ENCODE data around the gene SYT5.

Gene SYT5
- 0.52 to 0.86 (median 0.58) reads per million in 3 donors for total RNA-seq

GRCh38 chr19:55179606-55180484 lies at the start of gene SYT5:
Gene SYT5, minus strand, starts transcription at chr19:55180289. Its CDS starts 1,248 bp downstream, at chr19:55179041.
- Histone ChIP-seq H3K9me3 (ENCODE audit: control insufficient read depth, low read length) (no peaks in the 10 kb centered on the region), H3K4me1 (ENCODE audit: control insufficient read depth, insufficient read depth, low read length, poor library complexity, severe bottlenecking) (peaks cover 20% of the 10 kb centered on the region), H3K36me3 (ENCODE audit: control insufficient read depth, insufficient read depth, low read length) (no peaks in the 10 kb centered on the region), H3K27ac (ENCODE audit: insufficient read depth, low read length, poor library complexity, severe bottlenecking) (peak within 1 kb of the TSS; percentile 36), H3K4me3 (ENCODE audit: insufficient read depth, low read depth, low read length, poor library complexity, severe bottlenecking) (peak within 1 kb of the TSS; percentile 44), H3K27me3 (replicated peaks; ENCODE audit: control insufficient read depth, insufficient read depth, low read length, poor library complexity, severe bottlenecking) (peaks cover 37% of the 10 kb centered on the region)
- peak in 2 of 3 donors; percentile 27 to 33 for DNase-seq

GRCh38 chr19:55229789-55230182 lies 49.7 kb upstream of the SYT5 start:
- Histone ChIP-seq H3K9me3 (ENCODE audit: control insufficient read depth, low read length) (no peaks in the 10 kb centered on the region), H3K4me3 (ENCODE audit: insufficient read depth, low read depth, low read length, poor library complexity, severe bottlenecking) (no peak overlapping the region), H3K4me1 (ENCODE audit: control insufficient read depth, insufficient read depth, low read length, poor library complexity, severe bottlenecking) (no peaks in the 10 kb centered on the region), H3K27me3 (replicated peaks; ENCODE audit: control insufficient read depth, insufficient read depth, low read length, poor library complexity, severe bottlenecking) (no peaks in the 10 kb centered on the region), H3K27ac (ENCODE audit: insufficient read depth, low read length, poor library complexity, severe bottlenecking) (no peak overlapping the region), H3K36me3 (ENCODE audit: control insufficient read depth, insufficient read depth, low read length) (peaks cover 81% of the 10 kb centered on the region)
- DNase-seq: no peak

GRCh38 chr19:55229145-55229788 lies 49.2 kb upstream of the SYT5 start:
- peaks cover 76% of the 10 kb centered on the region for H3K36me3 ChIP-seq (ENCODE audit: control insufficient read depth, insufficient read depth, low read length)
- no peaks in the 10 kb centered on the region for H3K27me3 ChIP-seq (replicated peaks; ENCODE audit: control insufficient read depth, insufficient read depth, low read length, poor library complexity, severe bottlenecking)
- no peaks in the 10 kb centered on the region for H3K9me3 ChIP-seq (ENCODE audit: control insufficient read depth, low read length)

GRCh38 chr19:55228403-55229031 lies 48.4 kb upstream of the SYT5 start, which contains the start of gene TMEM86B:
Gene TMEM86B, minus strand, starts transcription at chr19:55228763. Its CDS starts 22 bp downstream, at chr19:55228741.
- no peak within 1 kb of the TSS for H3K4me3 ChIP-seq (ENCODE audit: insufficient read depth, low read depth, low read length, poor library complexity, severe bottlenecking)
- no peaks in the 10 kb centered on the region for H3K9me3 ChIP-seq (ENCODE audit: control insufficient read depth, low read length)
- H3K27ac ChIP-seq (ENCODE audit: insufficient read depth, low read length, poor library complexity, severe bottlenecking): no peak within 1 kb of the TSS
- H3K4me1 ChIP-seq (ENCODE audit: control insufficient read depth, insufficient read depth, low read length, poor library complexity, severe bottlenecking): no peaks in the 10 kb centered on the region
- peaks cover 68% of the 10 kb centered on the region for H3K36me3 ChIP-seq (ENCODE audit: control insufficient read depth, insufficient read depth, low read length)
- no peaks in the 10 kb centered on the region for H3K27me3 ChIP-seq (replicated peaks; ENCODE audit: control insufficient read depth, insufficient read depth, low read length, poor library complexity, severe bottlenecking)
- no peak for DNase-seq

More at GRCh38 chr19:55229145-55229788, 49.2 kb upstream of the SYT5 start:
- no peaks in the 10 kb centered on the region for H3K4me1 ChIP-seq (ENCODE audit: control insufficient read depth, insufficient read depth, low read length, poor library complexity, severe bottlenecking)
- H3K4me3 ChIP-seq (ENCODE audit: insufficient read depth, low read depth, low read length, poor library complexity, severe bottlenecking): no peak overlapping the region
- DNase-seq: no peak
- H3K27ac ChIP-seq (ENCODE audit: insufficient read depth, low read length, poor library complexity, severe bottlenecking): no peak overlapping the region

- Histone ChIP-seq H3K4me3 (ENCODE audit: insufficient read depth, low read depth, low read length, poor library complexity, severe bottlenecking) (no peak overlapping the region), H3K27me3 (replicated peaks; ENCODE audit: control insufficient read depth, insufficient read depth, low read length, poor library complexity, severe bottlenecking) (no peaks in the 10 kb centered on the region), H3K27ac (ENCODE audit: insufficient read depth, low read length, poor library complexity, severe bottlenecking) (no peak overlapping the region), H3K36me3 (ENCODE audit: control insufficient read depth, insufficient read depth, low read length) (peaks cover 63% of the 10 kb centered on the region), H3K9me3 (ENCODE audit: control insufficient read depth, low read length) (no peaks in the 10 kb centered on the region), H3K4me1 (ENCODE audit: control insufficient read depth, insufficient read depth, low read length, poor library complexity, severe bottlenecking) (no peaks in the 10 kb centered on the region)
- no peak for DNase-seq
Measured at GRCh38 chr19:55228015-55228391, 47.9 kb upstream of the SYT5 start.

- H3K27ac ChIP-seq (ENCODE audit: insufficient read depth, low read length, poor library complexity, severe bottlenecking): no peak overlapping the region
- no peaks in the 10 kb centered on the region for H3K27me3 ChIP-seq (replicated peaks; ENCODE audit: control insufficient read depth, insufficient read depth, low read length, poor library complexity, severe bottlenecking)
- H3K36me3 ChIP-seq (ENCODE audit: control insufficient read depth, insufficient read depth, low read length): peaks cover 58% of the 10 kb centered on the region
- no peaks in the 10 kb centered on the region for H3K4me1 ChIP-seq (ENCODE audit: control insufficient read depth, insufficient read depth, low read length, poor library complexity, severe bottlenecking)
- no peak overlapping the region for H3K4me3 ChIP-seq (ENCODE audit: insufficient read depth, low read depth, low read length, poor library complexity, severe bottlenecking)
- H3K9me3 ChIP-seq (ENCODE audit: control insufficient read depth, low read length): no peaks in the 10 kb centered on the region
- no peak for DNase-seq
Measured at GRCh38 chr19:55227241-55228014, 47.3 kb upstream of the SYT5 start.

GRCh38 chr19:55226788-55227187 lies 46.7 kb upstream of the SYT5 start:
- no peak overlapping the region for H3K4me3 ChIP-seq (ENCODE audit: insufficient read depth, low read depth, low read length, poor library complexity, severe bottlenecking)
- no peaks in the 10 kb centered on the region for H3K9me3 ChIP-seq (ENCODE audit: control insufficient read depth, low read length)
- H3K4me1 ChIP-seq (ENCODE audit: control insufficient read depth, insufficient read depth, low read length, poor library complexity, severe bottlenecking): no peaks in the 10 kb centered on the region
- no peaks in the 10 kb centered on the region for H3K27me3 ChIP-seq (replicated peaks; ENCODE audit: control insufficient read depth, insufficient read depth, low read length, poor library complexity, severe bottlenecking)
- peaks cover 51% of the 10 kb centered on the region for H3K36me3 ChIP-seq (ENCODE audit: control insufficient read depth, insufficient read depth, low read length)
- DNase-seq: no peak
- H3K27ac ChIP-seq (ENCODE audit: insufficient read depth, low read length, poor library complexity, severe bottlenecking): no peak overlapping the region

GRCh38 chr19:55226273-55226672 lies 46.2 kb upstream of the SYT5 start:
- H3K4me3 ChIP-seq (ENCODE audit: insufficient read depth, low read depth, low read length, poor library complexity, severe bottlenecking): no peak overlapping the region
- no peak overlapping the region for H3K27ac ChIP-seq (ENCODE audit: insufficient read depth, low read length, poor library complexity, severe bottlenecking)
- no peaks in the 10 kb centered on the region for H3K4me1 ChIP-seq (ENCODE audit: control insufficient read depth, insufficient read depth, low read length, poor library complexity, severe bottlenecking)
- no peaks in the 10 kb centered on the region for H3K9me3 ChIP-seq (ENCODE audit: control insufficient read depth, low read length)
- H3K27me3 ChIP-seq (replicated peaks; ENCODE audit: control insufficient read depth, insufficient read depth, low read length, poor library complexity, severe bottlenecking): no peaks in the 10 kb centered on the region
- H3K36me3 ChIP-seq (ENCODE audit: control insufficient read depth, insufficient read depth, low read length): peaks cover 46% of the 10 kb centered on the region
- DNase-seq: no peak

GRCh38 chr19:55225415-55225958 lies 45.4 kb upstream of the SYT5 start:
- Histone ChIP-seq H3K9me3 (ENCODE audit: control insufficient read depth, low read length) (no peaks in the 10 kb centered on the region), H3K4me1 (ENCODE audit: control insufficient read depth, insufficient read depth, low read length, poor library complexity, severe bottlenecking) (no peaks in the 10 kb centered on the region), H3K4me3 (ENCODE audit: insufficient read depth, low read depth, low read length, poor library complexity, severe bottlenecking) (no peak overlapping the region), H3K27ac (ENCODE audit: insufficient read depth, low read length, poor library complexity, severe bottlenecking) (no peak overlapping the region), H3K36me3 (ENCODE audit: control insufficient read depth, insufficient read depth, low read length) (peaks cover 39% of the 10 kb centered on the region), H3K27me3 (replicated peaks; ENCODE audit: control insufficient read depth, insufficient read depth, low read length, poor library complexity, severe bottlenecking) (no peaks in the 10 kb centered on the region)
- no peak for DNase-seq
